Fibroblast of skin of scalp (primary cell): ENCODE data around the gene STX1A.
"Not testable (repeated sequence)": the region's sequence is repeated elsewhere in the genome, so short reads cannot be mapped to it uniquely, and the experiment has no call there.

ENCODE experiments used
- DNase-seq: peaks from one replicate; pipeline ENCODE4 v3.0.0-alpha.2; 2013

Gene STX1A

DNA sequence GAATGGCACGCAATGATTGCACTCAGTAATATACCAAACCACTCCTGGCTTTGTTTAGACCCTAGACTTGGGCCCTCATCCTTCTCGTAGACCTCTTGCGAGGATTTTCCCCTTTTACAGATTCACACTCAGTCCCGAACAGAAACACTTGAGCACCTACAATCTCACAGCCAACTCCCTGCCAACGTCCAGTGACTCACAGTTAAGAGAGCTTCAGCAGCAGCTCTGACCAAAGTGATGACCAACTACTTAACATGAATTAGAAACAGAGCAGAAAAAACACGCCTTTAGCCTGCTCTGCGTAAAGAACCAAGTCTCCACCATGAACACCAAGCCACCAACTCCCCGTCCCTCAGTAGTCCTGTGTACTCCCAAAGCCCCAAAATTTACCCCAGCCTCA lies 38.4 kb downstream of the STX1A start:
- DNase-seq: no peak

- no peak for DNase-seq
Measured at GRCh38 chr7:73680501-73680900, 39.0 kb downstream of the STX1A start.

GRCh38 chr7:73679709-73680108 lies 39.8 kb downstream of the STX1A start:
- no peak for DNase-seq

GRCh38 chr7:73678862-73679261 lies 40.6 kb downstream of the STX1A start:
- DNase-seq: no peak

DNA sequence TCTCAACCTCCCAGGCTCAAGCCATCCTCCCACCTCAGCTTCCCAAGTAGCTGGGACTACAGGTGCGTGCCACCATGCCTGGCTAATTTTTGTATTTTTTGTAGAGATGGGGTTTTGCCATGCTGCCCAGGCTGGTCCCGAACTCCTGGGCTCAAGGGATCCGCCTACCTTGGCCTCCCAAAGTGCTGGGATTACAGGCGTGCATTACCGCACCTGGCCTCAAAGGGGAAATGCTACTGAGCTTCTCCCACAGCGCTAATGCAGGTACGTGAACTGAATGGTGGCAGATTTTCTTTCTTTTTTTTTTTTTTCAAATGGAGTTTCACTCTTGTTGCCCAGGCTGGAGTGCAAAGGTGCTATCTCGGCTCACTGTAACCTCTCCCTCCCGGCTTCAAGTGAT lies 43.4 kb downstream of the STX1A start:
- not testable (repeated sequence) for DNase-seq

DNA sequence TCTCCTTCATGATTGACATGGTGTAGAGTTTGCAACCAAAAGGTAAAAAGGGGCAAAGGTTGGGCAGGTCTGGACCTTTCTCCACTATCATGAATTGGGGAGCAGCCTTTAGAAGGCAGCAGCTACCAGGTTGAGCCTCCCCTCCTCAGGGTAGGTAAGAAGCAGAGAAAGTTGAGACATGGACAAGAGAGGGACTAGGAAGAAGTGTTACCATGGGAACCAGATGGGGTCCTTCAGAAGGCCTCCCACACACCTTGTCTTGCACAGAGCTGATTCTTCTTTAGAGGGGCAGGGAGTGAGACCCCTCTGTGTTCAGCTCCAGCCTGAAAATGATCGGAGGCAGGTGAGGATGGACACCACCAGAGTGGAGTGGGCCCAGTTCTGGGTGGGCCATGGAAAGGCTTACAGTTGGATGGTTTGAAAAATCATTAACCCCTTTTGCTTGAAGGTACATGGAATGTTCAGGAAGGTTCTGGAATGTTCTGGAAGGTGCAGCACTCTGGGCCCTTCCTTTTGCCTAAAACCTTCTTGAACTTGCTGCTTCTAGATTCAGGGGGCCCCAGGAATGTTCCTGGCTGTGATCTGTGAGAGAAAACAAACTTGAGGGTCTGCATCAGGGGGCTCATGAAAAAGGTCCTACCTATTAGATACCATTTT lies 44.9 kb downstream of the STX1A start:
- no peak for DNase-seq

DNA sequence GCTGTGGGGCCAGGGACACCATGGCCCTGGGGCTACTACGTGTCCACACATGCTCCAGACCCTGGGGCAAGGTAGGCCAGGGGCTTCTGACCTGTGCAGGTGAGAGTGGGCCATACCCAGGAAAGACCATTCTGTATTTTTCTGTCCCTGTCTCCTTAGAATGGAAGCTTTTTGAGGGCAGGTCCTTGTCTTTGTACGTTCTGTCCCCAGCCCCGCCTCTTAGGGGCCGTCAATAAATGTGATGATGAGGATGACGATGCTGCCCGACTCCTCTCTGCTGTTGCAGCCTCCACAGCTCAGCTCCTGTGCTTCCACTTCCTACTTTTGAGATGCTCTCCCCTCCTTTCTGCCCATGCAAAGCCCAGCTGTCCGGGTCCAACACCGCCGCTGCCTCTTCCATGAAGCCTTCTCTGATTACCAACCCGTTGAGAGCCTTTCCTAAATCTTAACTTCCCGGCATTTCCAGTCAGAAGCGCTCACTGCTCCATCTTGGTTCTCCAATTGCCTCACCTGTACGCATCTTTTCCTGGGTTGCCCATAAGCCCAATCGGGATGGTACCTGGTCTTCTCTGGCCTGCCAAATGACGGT lies 47.5 kb downstream of the STX1A start:
- DNase-seq: no peak

GRCh38 chr7:73671322-73671661 lies 48.2 kb downstream of the STX1A start:
- DNase-seq: no peak

GRCh38 chr7:73669858-73670385 lies 49.5 kb downstream of the STX1A start:
- DNase-seq: no peak

- DNase-seq: no peak
Measured at GRCh38 chr7:73669288-73669701, 50.2 kb downstream of the STX1A start.

DNA sequence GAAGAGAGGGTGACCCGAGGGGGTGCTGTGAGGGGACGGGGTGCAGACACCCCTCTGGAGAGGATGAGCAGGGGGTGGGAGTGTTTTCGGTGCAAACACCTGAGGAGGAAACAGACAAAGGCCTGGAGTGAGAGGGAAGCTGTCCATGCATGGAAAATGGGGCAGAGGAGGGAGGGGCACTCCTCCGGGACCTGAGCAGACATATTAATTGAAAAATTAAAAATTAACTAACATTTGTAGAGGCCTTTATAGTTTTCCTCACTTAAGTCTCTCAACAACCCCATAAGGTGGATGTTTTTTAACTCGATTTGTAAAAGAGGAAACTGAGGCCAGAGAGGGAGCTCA lies 50.6 kb downstream of the STX1A start:
- DNase-seq: no peak

- peak; percentile 17 for DNase-seq
Measured at GRCh38 chr7:73668103-73668885, 51.2 kb downstream of the STX1A start.

DNA sequence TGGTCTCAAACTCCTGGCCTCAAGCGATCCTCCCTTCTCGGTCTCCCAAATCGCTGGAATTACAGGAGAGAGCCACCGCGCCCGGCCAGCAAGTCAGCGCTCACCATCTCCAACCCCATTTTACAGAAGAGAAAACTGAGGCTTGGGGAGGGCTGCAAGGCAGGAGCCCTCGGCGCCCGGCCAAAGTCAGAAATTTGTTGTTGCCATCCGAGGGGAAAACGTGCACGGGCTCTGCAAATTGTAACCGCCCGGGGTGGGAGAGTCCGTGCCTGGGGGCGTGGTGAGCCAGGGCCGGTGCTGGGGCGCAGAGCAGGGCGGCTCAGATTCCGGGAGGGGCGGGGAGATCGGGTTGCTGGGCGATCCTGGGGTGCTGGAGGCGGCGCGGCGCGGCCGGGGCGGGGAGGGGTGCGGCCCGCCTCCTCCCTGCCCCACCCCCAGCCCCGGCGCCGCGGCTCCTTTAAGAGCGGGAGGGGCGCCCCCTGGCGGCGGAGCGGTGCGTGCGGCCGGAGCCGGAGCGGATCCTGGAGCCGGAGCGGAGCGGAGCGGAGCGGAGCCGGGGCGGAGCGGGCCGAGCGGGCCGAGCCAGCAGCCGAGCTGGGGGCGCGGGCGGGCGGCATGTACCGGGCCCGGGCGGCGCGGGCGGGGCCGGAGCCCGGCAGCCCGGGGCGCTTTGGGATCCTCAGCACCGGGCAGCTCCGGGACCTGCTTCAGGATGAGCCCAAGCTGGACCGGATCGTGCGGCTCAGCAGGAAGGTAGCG lies 51.9 kb downstream of the STX1A start, which contains the start of gene VPS37D:
Gene VPS37D, plus strand, starts transcription at position 488 of the 759 bp plus-strand sequence. Its CDS starts 128 bp downstream, at position 616.
- DNase-seq: peak; percentile 89

DNA sequence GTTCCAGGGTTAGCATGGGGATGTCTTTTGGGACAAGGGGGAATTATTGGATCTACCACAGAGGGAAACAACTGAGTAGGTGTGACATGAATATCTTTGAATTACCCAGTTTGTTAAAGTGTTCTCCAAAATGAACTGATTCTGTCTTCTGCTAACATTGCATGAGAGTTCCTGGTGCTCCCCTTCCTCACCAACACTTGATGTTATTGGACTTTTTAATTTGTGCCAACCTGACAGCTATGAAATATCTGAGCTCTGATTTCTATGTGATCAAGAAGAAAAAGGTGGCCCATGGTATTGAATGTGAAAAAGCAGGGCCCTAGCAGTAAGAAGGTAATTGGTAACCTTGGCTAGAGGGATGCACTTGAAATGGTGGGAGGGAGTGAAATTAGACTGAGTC lies 56.4 kb downstream of the STX1A start:
- no peak for DNase-seq

- not testable (repeated sequence) for DNase-seq
Measured at GRCh38 chr7:73660594-73660993, 58.9 kb downstream of the STX1A start.

DNA sequence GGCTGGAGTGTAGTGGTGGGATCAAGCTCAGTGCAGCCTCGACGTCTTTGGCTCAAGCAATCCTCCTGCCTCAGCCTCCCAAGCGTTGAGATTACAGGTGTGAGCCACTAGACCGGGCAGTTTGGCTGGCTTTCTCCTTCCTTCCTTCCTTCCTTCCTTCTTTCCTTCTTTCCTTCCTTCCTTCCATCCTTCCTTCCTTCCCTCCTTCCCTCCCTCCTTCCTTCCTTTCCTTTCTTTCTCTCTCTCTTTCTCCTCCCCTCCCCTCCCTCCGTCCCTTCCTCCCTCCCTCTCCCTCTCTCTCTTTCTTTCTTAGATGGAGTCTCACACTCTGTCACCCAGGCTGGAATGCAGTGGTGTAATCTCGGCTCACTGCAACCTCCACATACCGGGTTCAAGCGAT lies 59.5 kb downstream of the STX1A start:
- no peak for DNase-seq

- DNase-seq: not testable (repeated sequence)
Measured at GRCh38 chr7:73655309-73655708, 64.2 kb downstream of the STX1A start.

- DNase-seq: no peak
Measured at GRCh38 chr7:73652541-73652949, 66.9 kb downstream of the STX1A start.

DNA sequence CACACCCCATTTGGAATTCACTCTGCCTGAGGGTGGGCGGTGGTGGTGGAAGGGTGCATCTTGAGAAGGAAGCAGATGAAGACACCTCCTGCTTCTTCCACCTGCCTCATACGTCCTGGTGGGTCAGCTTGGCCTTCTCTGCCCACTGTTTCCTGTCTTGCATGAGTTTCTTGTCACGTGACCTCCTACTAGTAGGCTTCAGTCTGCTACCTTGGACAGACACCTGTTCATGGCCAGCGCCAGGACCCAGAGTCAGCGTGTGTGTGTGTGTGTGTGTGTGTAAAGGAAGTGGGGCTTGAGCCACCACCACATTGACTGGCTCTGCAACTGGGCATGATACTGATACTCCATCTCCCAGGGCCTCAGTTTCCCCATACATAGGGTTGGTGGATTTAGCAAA lies 68.9 kb downstream of the STX1A start:
- no peak for DNase-seq

DNA sequence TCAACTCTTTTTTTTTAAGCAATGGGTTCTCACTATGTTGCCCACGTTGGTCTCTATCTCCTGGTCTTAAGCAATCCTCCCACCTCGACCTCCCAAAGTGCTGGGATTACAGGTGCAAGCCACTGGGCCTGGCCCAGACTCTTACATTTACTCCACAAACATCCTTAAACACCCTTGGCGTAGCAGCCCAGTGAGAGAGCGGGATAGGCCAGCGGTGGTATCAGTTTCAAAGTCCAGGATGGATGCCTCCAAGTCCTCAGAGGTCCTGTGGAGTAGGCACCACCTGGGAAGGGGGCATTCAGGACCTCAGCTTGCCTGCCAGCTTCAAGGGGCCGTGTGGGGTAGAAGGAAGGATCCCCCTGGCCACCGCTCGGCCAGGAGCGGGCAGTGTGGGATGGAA lies 69.9 kb downstream of the STX1A start:
- DNase-seq: no peak
